Erythroblast (primary cell): ENCODE measurements around the gene STK32C.

Source experiments
- GATA1 ChIP-seq: IDR thresholded peaks from 2 replicates; pipeline ENCODE4 v1.6.1; 2011; ENCODE audit warnings: low read depth, mild to moderate bottlenecking, control low read depth, low read length, moderate library complexity
- POLR2A ChIP-seq: IDR thresholded peaks from 2 replicates; pipeline ENCODE4 v1.6.1; 2011; ENCODE audit warnings: mild to moderate bottlenecking, low read length

DNA sequence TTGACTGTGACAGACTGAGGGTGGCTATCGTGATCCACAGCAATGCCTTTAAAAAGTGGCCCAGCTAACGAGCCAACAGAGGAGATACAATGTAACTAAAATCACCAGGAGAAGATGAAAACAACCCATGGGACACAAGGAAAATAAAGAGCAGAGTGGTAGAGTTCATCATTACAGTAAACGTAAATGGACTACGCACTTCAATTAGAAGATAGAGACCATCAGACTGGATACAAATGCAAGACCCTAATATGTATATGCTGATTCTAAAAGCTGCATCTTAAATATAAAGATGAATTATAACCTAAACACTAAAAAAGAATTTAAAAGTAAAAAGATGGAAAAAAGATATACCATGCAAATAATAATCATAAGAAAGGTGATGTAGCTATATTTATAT lies 6.6 kb upstream of the STK32C start:
- TF ChIP-seq POLR2A = no peak
- no peak for TF ChIP-seq GATA1
